GM12891 (cell line): ENCODE measurements around the gene OR4Q3.

Experiments used
- PAX5 ChIP-seq: IDR thresholded peaks from 2 replicates; pipeline ENCODE4 v1.6.1; 2011; ENCODE audit warnings: low read length, moderate library complexity, mild to moderate bottlenecking; ENCODE audit not compliant: insufficient read depth, severe bottlenecking
- POLR2A ChIP-seq: IDR thresholded peaks from 2 replicates; pipeline ENCODE4 v1.6.1; 2011; ENCODE audit warnings: low read depth, low read length, control low read depth
- SPI1 ChIP-seq: IDR thresholded peaks from 2 replicates; pipeline ENCODE4 v1.6.1; 2011; ENCODE audit warnings: low read depth, low read length, control low read depth

DNA sequence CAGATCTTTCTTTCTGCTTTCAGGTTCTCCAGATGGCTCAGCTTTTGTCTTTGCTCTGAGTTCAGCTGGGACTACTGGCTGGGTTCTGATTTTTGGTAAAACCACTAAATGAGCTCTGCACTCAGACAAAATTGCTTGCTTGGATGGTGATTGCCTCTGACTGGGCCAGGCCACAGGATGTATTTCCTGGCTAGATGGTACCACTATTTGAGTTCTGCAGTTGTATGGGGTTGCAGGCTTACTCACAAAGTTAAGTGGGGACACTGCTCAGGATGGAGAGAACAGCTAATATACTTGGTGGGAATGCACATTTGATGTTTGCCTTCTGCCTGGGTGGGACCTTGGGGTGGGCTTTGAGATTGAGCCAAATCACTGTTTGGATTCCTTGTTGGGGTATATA lies 14.0 kb upstream of the OR4Q3 start:
- TF ChIP-seq POLR2A (no peak), SPI1 (no peak), PAX5 (no peak)
